Endothelial cell of umbilical vein (primary cell): ENCODE data around the gene ACTR1A. TPM values are rescaled to one million over a fixed set of nuclear protein-coding genes. Genes with fewer than 3 reads are reported as not detected.

Source experiments
- BruUV-seq: library from RNA; stranded (reverse); fragments of 400-500 nt; replicated peaks from 2 replicates; lab custom pipeline; 2021; lab: Mats Ljungman, UMichigan
- CTCF ChIA-PET: fragments of 300-600, 350-600 bp; sonication (Branson Sonifier 250); formaldehyde crosslinking; loops from one replicate; lab custom pipeline; 2021; ENCODE audit warnings: antibody characterized with exemption, inconsistent platforms; lab: Charles Lee
- POLR2A ChIA-PET: fragments of 300-600, 350-600 bp; sonication (Branson Sonifier 250); formaldehyde crosslinking; loops from one replicate; lab custom pipeline; 2021; ENCODE audit warnings: antibody characterized with exemption, inconsistent platforms; lab: Charles Lee
- DNase-seq: peaks from one replicate; pipeline ENCODE4 v3.0.0-alpha.2; 2011; ENCODE audit warnings: low read depth, low spot score
- FAIRE-seq: peaks from 2 replicates; lab custom pipeline; 2011; peaks lifted over from hg19 to GRCh38; lab: Jason Lieb, UNC
- H2AFZ ChIP-seq: 2 replicates; pipeline ENCODE4 v1.6.0; 2012; ENCODE audit warnings: low read depth, low read length, control low read depth, inconsistent platforms
- H3K27ac ChIP-seq: 2 replicates; pipeline ENCODE4 v1.5.1; 2011; ENCODE audit warnings: low read depth, mild to moderate bottlenecking, control low read depth, low read length, moderate library complexity; ENCODE audit not compliant: insufficient read depth
- H3K27me3 ChIP-seq, 2 experiments: 2 replicates each; pipeline versions ENCODE4 v1.6.0 to v1.6.1; 2011; ENCODE audit warnings: low read length in 2 of 2, mixed read lengths in 1 of 2; ENCODE audit not compliant: control insufficient read depth in 2 of 2, insufficient read depth in 2 of 2
- H3K36me3 ChIP-seq, 2 experiments: 2 replicates in 1 of 2; 3 replicates in 1 of 2; pipeline ENCODE4 v1.5.1; 2011; ENCODE audit warnings: low read length in 2 of 2, mild to moderate bottlenecking in 1 of 2, moderate library complexity in 1 of 2; ENCODE audit not compliant: control insufficient read depth in 2 of 2, insufficient read depth in 2 of 2; ENCODE audit errors: extremely low read depth in 1 of 2
- H3K4me1 ChIP-seq: 3 replicates; pipeline ENCODE4 v1.5.1; 2011; ENCODE audit warnings: mild to moderate bottlenecking, low read length; ENCODE audit not compliant: control insufficient read depth, insufficient read depth; ENCODE audit errors: extremely low read depth
- H3K4me2 ChIP-seq: 2 replicates; pipeline ENCODE4 v1.6.1; 2011; ENCODE audit warnings: low read length, control low read depth, mixed read lengths; ENCODE audit not compliant: insufficient read depth
- H3K4me3 ChIP-seq, 3 experiments: fragments of 200-600 bp in 1 of 3; sonication (generic), shearing (Covaris generic) in 1 of 3; replicated peaks in 1 of 3; 2 replicates each; pipeline ENCODE4 v1.5.1; 2011 to 2016; ENCODE audit warnings: control low read depth in 3 of 3, low read length in 3 of 3, mild to moderate bottlenecking in 2 of 3, inconsistent platforms in 1 of 3, low read depth in 1 of 3, moderate library complexity in 1 of 3; ENCODE audit not compliant: insufficient read depth in 1 of 3
- H3K79me2 ChIP-seq: 2 replicates; pipeline ENCODE4 v1.6.0; 2012; ENCODE audit warnings: low read length, inconsistent platforms; ENCODE audit not compliant: control insufficient read depth, insufficient read depth
- H3K9ac ChIP-seq: replicated peaks from 2 replicates; pipeline ENCODE3; 2011; ENCODE audit warnings: low read length, control low read depth; ENCODE audit not compliant: insufficient read depth; ENCODE audit errors: extremely low read depth
- H3K9me1 ChIP-seq: replicated peaks from 3 replicates; pipeline ENCODE4 v1.6.0; 2011; ENCODE audit warnings: mild to moderate bottlenecking, low read length; ENCODE audit not compliant: control insufficient read depth, insufficient read depth; ENCODE audit errors: extremely low read depth
- H3K9me3 ChIP-seq: replicated peaks from 2 replicates; pipeline ENCODE4 v1.5.1; 2012; ENCODE audit warnings: low read length, inconsistent platforms; ENCODE audit not compliant: control insufficient read depth, insufficient read depth
- H4K20me1 ChIP-seq: replicated peaks from 2 replicates; pipeline ENCODE3; 2011; ENCODE audit warnings: mild to moderate bottlenecking, low read length; ENCODE audit not compliant: control insufficient read depth, insufficient read depth; ENCODE audit errors: extremely low read depth
- EZH2 ChIP-seq: IDR thresholded peaks from 2 replicates; pipeline ENCODE4 v1.6.1; 2012; ENCODE audit warnings: borderline replicate concordance, low read depth, mild to moderate bottlenecking, moderate library complexity, low read length, inconsistent platforms; ENCODE audit not compliant: severe bottlenecking
- FOS ChIP-seq: IDR thresholded peaks from 2 replicates; pipeline ENCODE4 v1.6.1; 2011; ENCODE audit warnings: mild to moderate bottlenecking, low read length, moderate library complexity, borderline replicate concordance; ENCODE audit not compliant: insufficient read depth
- GATA2 ChIP-seq: IDR thresholded peaks from 2 replicates; pipeline ENCODE4 v1.7.0; 2011; ENCODE audit warnings: low read depth, mild to moderate bottlenecking, moderate library complexity, mixed read lengths, low read length; ENCODE audit not compliant: insufficient read length, insufficient read depth
- JUN ChIP-seq: IDR thresholded peaks from 2 replicates; pipeline ENCODE4 v1.6.1; 2011; ENCODE audit warnings: borderline replicate concordance, low read depth; ENCODE audit not compliant: insufficient read length, insufficient read depth
- MYC ChIP-seq: IDR thresholded peaks from one replicate; pipeline ENCODE4 v1.6.1; 2011; ENCODE audit warnings: mild to moderate bottlenecking, low read depth, low read length
- POLR2A ChIP-seq: IDR thresholded peaks from 2 replicates; pipeline ENCODE4 v1.6.1; 2012; ENCODE audit warnings: low read depth, mild to moderate bottlenecking, control low read depth, low read length
- POLR2AphosphoS5 ChIP-seq: IDR thresholded peaks from 2 replicates; pipeline ENCODE4 v1.6.1; 2012; ENCODE audit warnings: low read depth, mild to moderate bottlenecking, control low read depth, low read length, moderate library complexity; ENCODE audit not compliant: insufficient read depth
- dilution Hi-C: fragments of 300-500 bp; cut with MboI; formaldehyde crosslinking; loops from one replicate; pipeline ENCODE4 v1.15.0; 2019; ENCODE audit warnings: low sequenced_read_pairs; ENCODE audit not compliant: extremely low pct_ligation_motif_present
- intact Hi-C: fragments of 100-400 bp; cut with micrococcal nuclease; formaldehyde crosslinking; loops from one replicate; pipeline ENCODE4 v1.10.0; 2022
- polyA plus RNA-seq, 4 experiments: library from polyadenylated mRNA; depleted of rRNA in 3 of 4; stranded (reverse) in 3 of 4; unstranded in 1 of 4; fragments of >200 nt; gene quantifications; 2 replicates each; pipeline versions ENCODE4 v1.2.1 to v1.2.3, GENCODE V29; 2011 to 2012; ENCODE audit warnings: missing spikeins in 1 of 4
- total RNA-seq: library from RNA; stranded (reverse); gene quantifications from 2 replicates; pipeline ENCODE4 v1.2.3, GENCODE V29; 2021
- TF ChIP-seq, protein P1 (sequence below), 2 donors: IDR thresholded peaks; 1 replicate in 1 of 2; 2 replicates in 1 of 2; pipeline ENCODE4 v1.5.1; 2011; ENCODE audit warnings: low read length in 2 of 2, mild to moderate bottlenecking in 2 of 2, moderate library complexity in 2 of 2, control low read depth in 1 of 2, inconsistent platforms in 1 of 2, low read depth in 1 of 2; ENCODE audit not compliant: insufficient read depth in 1 of 2; ENCODE audit errors: extremely low read depth in 1 of 2
- TF ChIP-seq, protein P2 (sequence below): IDR thresholded peaks from 2 replicates; pipeline ENCODE4 v1.6.1; 2011; ENCODE audit not compliant: insufficient read depth, insufficient read length

Gene ACTR1A
- total and polyA plus RNA-seq, 2 donors (not counting 3 experiments of a cell fraction or from before 2014, with no cell fraction given) = 155 to 164 TPM

DNA sequence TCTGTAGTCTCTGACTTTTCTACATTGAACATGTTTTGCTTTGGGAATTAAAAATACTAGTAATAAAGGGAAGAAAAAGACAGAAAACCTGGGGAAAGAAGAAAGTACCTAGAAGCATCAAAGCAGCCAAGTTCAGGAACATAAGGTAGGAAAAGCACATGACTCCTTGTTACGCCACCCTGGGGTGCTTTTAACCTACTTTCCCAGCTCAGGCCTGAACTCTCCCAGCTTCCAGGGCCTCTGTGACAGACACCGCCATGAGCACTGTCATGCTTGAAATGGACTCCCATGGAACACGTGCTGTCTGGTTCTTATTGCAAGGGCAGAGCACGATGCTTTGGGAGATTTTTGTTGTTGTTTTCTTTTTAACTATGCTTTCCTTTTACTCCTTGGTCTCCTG is 11.4 kb downstream of the ACTR1A start:
- Histone ChIP-seq H3K27ac (no peak overlapping the region), H3K9me3 (no peaks in the 10 kb centered on the region), H3K36me3 (peaks cover 15 to 29% of the 10 kb centered on the region in 2 experiments), H3K27me3 (no peaks in the 10 kb centered on the region), H3K9ac (no peak overlapping the region), H3K4me2 (no peak overlapping the region), H3K9me1 (no peaks in the 10 kb centered on the region), H3K4me1 (no peaks in the 10 kb centered on the region), H4K20me1 (peaks cover 3% of the 10 kb centered on the region), H2AFZ (no peak overlapping the region), H3K79me2 (peaks cover 51% of the 10 kb centered on the region), H3K4me3 (no peak overlapping the region)
- TF ChIP-seq, protein P1, sequence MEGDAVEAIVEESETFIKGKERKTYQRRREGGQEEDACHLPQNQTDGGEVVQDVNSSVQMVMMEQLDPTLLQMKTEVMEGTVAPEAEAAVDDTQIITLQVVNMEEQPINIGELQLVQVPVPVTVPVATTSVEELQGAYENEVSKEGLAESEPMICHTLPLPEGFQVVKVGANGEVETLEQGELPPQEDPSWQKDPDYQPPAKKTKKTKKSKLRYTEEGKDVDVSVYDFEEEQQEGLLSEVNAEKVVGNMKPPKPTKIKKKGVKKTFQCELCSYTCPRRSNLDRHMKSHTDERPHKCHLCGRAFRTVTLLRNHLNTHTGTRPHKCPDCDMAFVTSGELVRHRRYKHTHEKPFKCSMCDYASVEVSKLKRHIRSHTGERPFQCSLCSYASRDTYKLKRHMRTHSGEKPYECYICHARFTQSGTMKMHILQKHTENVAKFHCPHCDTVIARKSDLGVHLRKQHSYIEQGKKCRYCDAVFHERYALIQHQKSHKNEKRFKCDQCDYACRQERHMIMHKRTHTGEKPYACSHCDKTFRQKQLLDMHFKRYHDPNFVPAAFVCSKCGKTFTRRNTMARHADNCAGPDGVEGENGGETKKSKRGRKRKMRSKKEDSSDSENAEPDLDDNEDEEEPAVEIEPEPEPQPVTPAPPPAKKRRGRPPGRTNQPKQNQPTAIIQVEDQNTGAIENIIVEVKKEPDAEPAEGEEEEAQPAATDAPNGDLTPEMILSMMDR (IDR thresholded peaks at IDR 0.05; ENCODE audit: extremely low read depth in 1 of 2, insufficient read depth in 1 of 2, low read depth in 1 of 2, low read length in 2 of 2) = no peak
- TF ChIP-seq MYC = no peak
- TF ChIP-seq FOS = no peak
- TF ChIP-seq POLR2A = no peak
- no peak for TF ChIP-seq GATA2
- no peak for TF ChIP-seq EZH2
- TF ChIP-seq POLR2AphosphoS5 = no peak
- TF ChIP-seq, protein P2, sequence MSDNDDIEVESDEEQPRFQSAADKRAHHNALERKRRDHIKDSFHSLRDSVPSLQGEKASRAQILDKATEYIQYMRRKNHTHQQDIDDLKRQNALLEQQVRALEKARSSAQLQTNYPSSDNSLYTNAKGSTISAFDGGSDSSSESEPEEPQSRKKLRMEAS = no peak
- no peak for TF ChIP-seq JUN
- dilution Hi-C loops (no loop called here), intact Hi-C loops (no loop called here)
- POLR2A ChIA-PET = no interaction called here
- DNase-seq (no peak), FAIRE-seq (no peak)
- no TSS peak for BruUV-seq
- CTCF ChIA-PET = interaction anchor here (1.7 kb wide), 1 partner anchor 93 kb away, joined by 5 read pairs; no protein-coding TSS in a partner anchor
